ENCODE results near the gene ACVR1B. TPM values are rescaled to one million over a fixed set of nuclear protein-coding genes. Genes with fewer than 3 reads are reported as not detected.

The ACVR1B gene
- total RNA-seq, 4 donors from 2014 or later = 67.4 to 87.0 (median 80.5) TPM

- WGBS, 2 donors = 84 to 87% methylated on average over 10 of the region's 10 CpGs
- no peak for TF ChIP-seq POLR2A (IDR thresholded peaks at IDR 0.05)
- TF ChIP-seq CTCF (IDR thresholded peaks at IDR 0.05) = no peak
- DNase-seq (ENCODE audit: low spot score in 2 of 2) = no peak
- H3K4me3 ChIP-seq (ENCODE audit: low read depth, poor library complexity, severe bottlenecking) = no peak overlapping the region
- intact Hi-C loops (cut with DNase I; ENCODE audit: low total_unique reads) = loop anchor here (5.0 kb wide), 1 partner anchor 58 kb away; no protein-coding TSS in a partner anchor
Measured at GRCh38 chr12:51980809-51981127, 29.3 kb downstream of the ACVR1B start.

GRCh38 chr12:51984657-51985056, 33.2 kb downstream of the ACVR1B start:
- no peak for DNase-seq (ENCODE audit: low spot score in 2 of 2)
- intact Hi-C loops (cut with DNase I; ENCODE audit: low total_unique reads) = loop anchor here (5.0 kb wide), 1 partner anchor 62 kb away; no protein-coding TSS in a partner anchor
- H3K4me3 ChIP-seq (ENCODE audit: low read depth, poor library complexity, severe bottlenecking) = no peak overlapping the region
- WGBS, 2 donors = 73 to 82% methylated on average over 6 of the region's 6 CpGs
- TF ChIP-seq CTCF (IDR thresholded peaks at IDR 0.05) (no peak), POLR2A (IDR thresholded peaks at IDR 0.05) (no peak)

- WGBS, 2 donors = 77 to 85% methylated on average over 9 of the region's 9 CpGs
- DNase-seq (ENCODE audit: low spot score in 2 of 2) = no peak
- H3K4me3 ChIP-seq (ENCODE audit: low read depth, poor library complexity, severe bottlenecking) = no peak overlapping the region
- TF ChIP-seq POLR2A (IDR thresholded peaks at IDR 0.05) (no peak), CTCF (IDR thresholded peaks at IDR 0.05) (no peak)
- intact Hi-C loops (cut with DNase I; ENCODE audit: low total_unique reads) = no loop called here
Measured at GRCh38 chr12:51985154-51985835, 33.8 kb downstream of the ACVR1B start.

GRCh38 chr12:51986834-51987233, 35.3 kb downstream of the ACVR1B start:
- WGBS, 2 donors = 77 to 78% methylated on average over 8 of the region's 8 CpGs
- no peak for DNase-seq (ENCODE audit: low spot score in 2 of 2)
- TF ChIP-seq POLR2A (IDR thresholded peaks at IDR 0.05) (no peak), CTCF (IDR thresholded peaks at IDR 0.05) (no peak)
- intact Hi-C loops (cut with DNase I; ENCODE audit: low total_unique reads) = no loop called here
- no peak overlapping the region for H3K4me3 ChIP-seq (ENCODE audit: low read depth, poor library complexity, severe bottlenecking)

GRCh38 chr12:51992246-51992645, 40.7 kb downstream of the ACVR1B start:
- DNase-seq (ENCODE audit: low spot score in 2 of 2) = no peak
- no peak overlapping the region for H3K4me3 ChIP-seq (ENCODE audit: low read depth, poor library complexity, severe bottlenecking)
- intact Hi-C loops (cut with DNase I; ENCODE audit: low total_unique reads) = no loop called here
- 83 to 88% methylated on average over 5 of the region's 5 CpGs for WGBS, 2 donors
- TF ChIP-seq POLR2A (IDR thresholded peaks at IDR 0.05) (no peak), CTCF (IDR thresholded peaks at IDR 0.05) (no peak)

- DNase-seq (ENCODE audit: low spot score in 2 of 2) = no peak
- no peak for TF ChIP-seq CTCF (IDR thresholded peaks at IDR 0.05)
- no peak for TF ChIP-seq POLR2A (IDR thresholded peaks at IDR 0.05)
- intact Hi-C loops (cut with DNase I; ENCODE audit: low total_unique reads) = no loop called here
- 87 to 88% methylated on average over 16 of the region's 17 CpGs for WGBS, 2 donors
- H3K4me3 ChIP-seq (ENCODE audit: low read depth, poor library complexity, severe bottlenecking) = no peak overlapping the region
Measured at GRCh38 chr12:51994539-51994820, 43.0 kb downstream of the ACVR1B start.
